Fibroblast of skin of scalp (primary cell): Measurements from ENCODE around the gene RASSF10. TPM values are rescaled to one million over a fixed set of nuclear protein-coding genes. Genes with fewer than 3 reads are reported as not detected.
A peak's percentile ranks its signal among the peaks of the same experiment; 100 is the strongest.

Experiments
- DNase-seq: peaks from one replicate; pipeline ENCODE4 v3.0.0-alpha.2; 2013
- polyA plus RNA-seq, 2 experiments: library from polyadenylated mRNA; unstranded; fragments of 120-200 nt; gene quantifications; one replicate each; pipeline ENCODE4 v1.2.1, GENCODE V29; 2013; ENCODE audit not compliant: insufficient read length in 2 of 2

Gene RASSF10
- not detected for polyA plus RNA-seq (2013, experiment 1 of 2; ENCODE audit: insufficient read length)
- 0.23 TPM for polyA plus RNA-seq (2013, experiment 2 of 2; ENCODE audit: insufficient read length)

GRCh38 chr11:13008625-13009475, at the start of gene RASSF10:
Gene RASSF10, plus strand, starts transcription at chr11:13009316. Its CDS starts 261 bp downstream, at chr11:13009577.
- DNase-seq: peak; percentile 30

GRCh38 chr11:12961615-12962014, 47.5 kb upstream of the RASSF10 start:
- peak; percentile 38 for DNase-seq

- no peak for DNase-seq
These were observed 46.8 kb upstream of the RASSF10 start for GRCh38 chr11:12962306-12962705.

GRCh38 chr11:12963051-12963450, 46.1 kb upstream of the RASSF10 start:
- no peak for DNase-seq

- DNase-seq: peak; percentile 70
These were observed 45.2 kb upstream of the RASSF10 start for GRCh38 chr11:12963792-12964536.

- DNase-seq: no peak
These were observed 44.5 kb upstream of the RASSF10 start for GRCh38 chr11:12964650-12965049.

GRCh38 chr11:12966002-12966401, 43.1 kb upstream of the RASSF10 start:
- no peak for DNase-seq

GRCh38 chr11:12968101-12968500, 41.0 kb upstream of the RASSF10 start:
- DNase-seq: no peak

GRCh38 chr11:12968826-12969225, 40.3 kb upstream of the RASSF10 start:
- no peak for DNase-seq

GRCh38 chr11:12971955-12972354, 37.2 kb upstream of the RASSF10 start:
- no peak for DNase-seq

GRCh38 chr11:12973528-12974181, 35.5 kb upstream of the RASSF10 start:
- no peak for DNase-seq

GRCh38 chr11:12975195-12975594, 33.9 kb upstream of the RASSF10 start:
- no peak for DNase-seq

- no peak for DNase-seq
These were observed 29.0 kb upstream of the RASSF10 start for GRCh38 chr11:12979928-12980689.

GRCh38 chr11:12981676-12982522, 27.2 kb upstream of the RASSF10 start:
- peak; percentile 6 for DNase-seq

- no peak for DNase-seq
These were observed 25.8 kb upstream of the RASSF10 start for GRCh38 chr11:12983336-12983735.

- no peak for DNase-seq
These were observed 22.8 kb upstream of the RASSF10 start for GRCh38 chr11:12986194-12986898.

- no peak for DNase-seq
These were observed 19.5 kb upstream of the RASSF10 start for GRCh38 chr11:12989428-12990161.

GRCh38 chr11:12990162-12990480, 19.0 kb upstream of the RASSF10 start:
- DNase-seq: no peak

- DNase-seq: no peak
These were observed 17.7 kb upstream of the RASSF10 start for GRCh38 chr11:12991426-12991825.

- DNase-seq: no peak
These were observed 15.5 kb upstream of the RASSF10 start for GRCh38 chr11:12993626-12994025.
